Measurements from ENCODE around the gene EYA2. TPM values are rescaled to one million over a fixed set of nuclear protein-coding genes. Genes with fewer than 3 reads are reported as not detected.
A peak's percentile ranks its signal among the peaks of the same experiment; 100 is the strongest.

Gene EYA2
- total RNA-seq, 2 donors from 2014 or later = 0.22 TPM; not detected in 1

GRCh38 chr20:47111576-47111975 lies 216.9 kb downstream of the EYA2 start:
- Mint-ChIP-seq H3K27me3 (no peaks in the 10 kb centered on the region), H3K4me1 (peaks cover 3% of the 10 kb centered on the region), H3K4me3 (no peak overlapping the region), H3K36me3 (ENCODE audit: low read depth) (no peaks in the 10 kb centered on the region), H3K27ac (no peak overlapping the region)
- H3K9me3 ChIP-seq (ENCODE audit: control insufficient read depth, low read length, poor library complexity, severe bottlenecking) = no peaks in the 10 kb centered on the region
- no peak for DNase-seq
- no peak for ATAC-seq

- DNase-seq = no peak
- peaks cover 14% of the 10 kb centered on the region for H3K27me3 Mint-ChIP-seq
Observed at GRCh38 chr20:47113362-47114109, 218.9 kb downstream of the EYA2 start.

DNA sequence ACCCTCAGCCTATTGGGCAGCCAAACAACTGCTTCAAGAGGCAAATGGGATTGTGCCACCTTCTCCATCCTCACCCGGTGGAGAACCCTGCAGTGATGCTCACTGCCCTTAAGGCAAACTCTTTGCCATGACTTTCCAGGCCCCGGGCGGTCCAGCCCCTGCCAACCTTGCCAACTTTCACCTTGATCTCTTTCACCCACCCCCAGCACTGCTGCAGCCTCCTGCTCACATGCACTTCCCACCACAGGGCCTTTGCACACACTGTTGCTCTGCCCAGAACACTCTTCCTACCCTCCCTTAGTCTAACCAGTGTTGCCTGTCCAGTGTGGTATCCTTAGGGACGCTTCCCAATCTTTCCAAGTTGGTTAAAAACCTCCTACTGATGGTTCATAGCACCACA lies 221.1 kb downstream of the EYA2 start:
- Mint-ChIP-seq H3K4me1 (no peaks in the 10 kb centered on the region), H3K27me3 (peaks cover 28% of the 10 kb centered on the region), H3K36me3 (ENCODE audit: low read depth) (no peaks in the 10 kb centered on the region), H3K4me3 (no peak overlapping the region), H3K27ac (no peak overlapping the region)
- ATAC-seq (no peak), DNase-seq (no peak)
- H3K9me3 ChIP-seq (ENCODE audit: control insufficient read depth, low read length, poor library complexity, severe bottlenecking) = no peaks in the 10 kb centered on the region

More at GRCh38 chr20:47113362-47114109, 218.9 kb downstream of the EYA2 start:
- Mint-ChIP-seq H3K4me3 (no peak overlapping the region), H3K36me3 (ENCODE audit: low read depth) (no peaks in the 10 kb centered on the region), H3K27ac (no peak overlapping the region), H3K4me1 (peaks cover 3% of the 10 kb centered on the region)
- ATAC-seq = no peak
- H3K9me3 ChIP-seq (ENCODE audit: control insufficient read depth, low read length, poor library complexity, severe bottlenecking) = no peaks in the 10 kb centered on the region

DNA sequence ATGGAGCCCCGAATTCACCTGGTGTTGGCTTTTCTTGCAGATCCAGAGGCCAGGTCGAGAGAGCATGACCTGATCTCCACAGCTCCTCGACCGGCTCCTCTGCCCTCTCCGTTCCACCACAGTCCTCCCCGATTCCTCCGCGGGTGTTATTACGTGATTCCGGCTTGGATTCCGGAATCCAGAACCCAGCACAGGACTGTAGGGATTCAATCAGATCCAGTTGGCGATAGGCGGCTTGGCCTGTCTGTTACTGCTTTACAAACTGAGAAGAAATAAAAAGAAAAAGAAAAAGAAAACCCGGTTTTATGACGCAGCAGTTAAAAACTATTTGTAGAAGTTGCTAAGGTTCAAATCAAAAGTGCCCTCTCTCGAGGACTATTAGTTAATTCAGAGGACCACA lies 222.7 kb downstream of the EYA2 start:
- H3K4me1 Mint-ChIP-seq = no peaks in the 10 kb centered on the region
- DNase-seq = no peak
- H3K9me3 ChIP-seq (ENCODE audit: control insufficient read depth, low read length, poor library complexity, severe bottlenecking) = no peaks in the 10 kb centered on the region
- H3K27ac Mint-ChIP-seq = no peak overlapping the region
- H3K27me3 Mint-ChIP-seq = peaks cover 35% of the 10 kb centered on the region
- no peak for ATAC-seq
- H3K36me3 Mint-ChIP-seq (ENCODE audit: low read depth) = no peaks in the 10 kb centered on the region
- no peak overlapping the region for H3K4me3 Mint-ChIP-seq

- H3K27ac Mint-ChIP-seq = no peak overlapping the region
- no peaks in the 10 kb centered on the region for H3K36me3 Mint-ChIP-seq (ENCODE audit: low read depth)
- no peak for DNase-seq
- ATAC-seq = no peak
- no peaks in the 10 kb centered on the region for H3K9me3 ChIP-seq (ENCODE audit: control insufficient read depth, low read length, poor library complexity, severe bottlenecking)
- H3K27me3 Mint-ChIP-seq = peaks cover 35% of the 10 kb centered on the region
- no peaks in the 10 kb centered on the region for H3K4me1 Mint-ChIP-seq
- H3K4me3 Mint-ChIP-seq = no peak overlapping the region
Observed at GRCh38 chr20:47117773-47118172, 223.1 kb downstream of the EYA2 start.

DNA sequence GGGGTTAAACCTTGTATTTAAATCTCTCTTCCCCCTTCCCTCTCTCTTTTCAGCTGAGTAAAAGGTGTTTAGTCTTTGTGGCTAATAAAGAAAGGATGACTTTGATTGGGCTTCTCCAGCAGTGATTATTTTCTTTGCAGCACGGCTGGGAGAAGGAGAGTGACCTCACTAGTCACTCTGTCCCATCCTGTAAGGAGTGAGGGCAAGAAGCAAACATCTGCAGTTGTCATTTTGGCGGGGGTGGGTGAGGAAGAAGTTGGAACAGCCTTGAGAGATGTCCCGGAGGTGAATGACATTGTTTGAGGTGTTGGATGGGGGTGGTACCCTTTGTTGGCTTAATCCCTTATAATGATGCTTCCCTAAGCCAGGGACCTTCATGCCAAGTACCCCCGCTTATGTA lies 223.6 kb downstream of the EYA2 start:
- ATAC-seq = no peak
- Mint-ChIP-seq H3K4me1 (no peaks in the 10 kb centered on the region), H3K27ac (no peak overlapping the region), H3K27me3 (peaks cover 35% of the 10 kb centered on the region), H3K4me3 (no peak overlapping the region), H3K36me3 (ENCODE audit: low read depth) (no peaks in the 10 kb centered on the region)
- DNase-seq = no peak
- H3K9me3 ChIP-seq (ENCODE audit: control insufficient read depth, low read length, poor library complexity, severe bottlenecking) = no peaks in the 10 kb centered on the region

GRCh38 chr20:47118641-47119040 lies 224.0 kb downstream of the EYA2 start:
- Mint-ChIP-seq H3K27ac (no peak overlapping the region), H3K4me3 (no peak overlapping the region), H3K4me1 (no peaks in the 10 kb centered on the region), H3K36me3 (ENCODE audit: low read depth) (no peaks in the 10 kb centered on the region), H3K27me3 (peaks cover 35% of the 10 kb centered on the region)
- ATAC-seq (no peak), DNase-seq (no peak)
- H3K9me3 ChIP-seq (ENCODE audit: control insufficient read depth, low read length, poor library complexity, severe bottlenecking) = no peaks in the 10 kb centered on the region

DNA sequence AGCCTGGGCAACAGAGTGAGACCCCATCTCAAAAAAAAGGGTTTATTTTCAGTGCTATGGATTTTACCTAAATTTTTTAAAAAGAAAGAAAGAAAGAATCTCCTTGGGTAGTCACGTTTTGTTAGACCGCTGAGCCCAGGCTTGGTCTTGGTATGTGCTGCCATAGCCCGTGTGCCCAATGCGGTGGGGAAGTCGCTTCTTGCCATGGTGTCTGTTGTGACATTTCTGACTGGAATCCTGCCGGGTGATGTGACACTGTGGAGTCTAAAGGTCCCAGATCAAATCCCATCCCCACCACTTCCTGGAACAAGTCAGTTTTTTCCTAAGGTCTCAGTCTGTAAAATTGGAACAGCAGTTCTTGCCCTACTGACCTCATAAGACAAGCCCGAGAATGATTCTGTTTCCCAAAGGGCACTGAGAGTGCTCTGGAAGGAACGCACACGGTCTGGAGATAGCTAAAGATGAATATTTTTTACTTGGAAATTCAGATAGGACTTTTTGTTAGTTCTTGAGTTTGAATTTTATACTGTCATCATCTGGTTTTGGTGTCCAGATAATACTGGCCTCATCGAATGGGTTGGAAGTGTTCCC lies 225.8 kb downstream of the EYA2 start:
- H3K36me3 Mint-ChIP-seq (ENCODE audit: low read depth) = no peaks in the 10 kb centered on the region
- no peak overlapping the region for H3K4me3 Mint-ChIP-seq
- H3K27ac Mint-ChIP-seq = no peak overlapping the region
- H3K9me3 ChIP-seq (ENCODE audit: control insufficient read depth, low read length, poor library complexity, severe bottlenecking) = no peaks in the 10 kb centered on the region
- no peak for DNase-seq
- H3K27me3 Mint-ChIP-seq = peaks cover 40% of the 10 kb centered on the region
- H3K4me1 Mint-ChIP-seq = no peaks in the 10 kb centered on the region
- no peak for ATAC-seq

- no peaks in the 10 kb centered on the region for H3K36me3 Mint-ChIP-seq (ENCODE audit: low read depth)
- H3K9me3 ChIP-seq (ENCODE audit: control insufficient read depth, low read length, poor library complexity, severe bottlenecking) = no peaks in the 10 kb centered on the region
- no peak overlapping the region for H3K27ac Mint-ChIP-seq
Observed at GRCh38 chr20:47122560-47122959, 227.9 kb downstream of the EYA2 start.

GRCh38 chr20:47124181-47124717 lies 229.6 kb downstream of the EYA2 start:
- Mint-ChIP-seq H3K36me3 (ENCODE audit: low read depth) (peaks cover 2% of the 10 kb centered on the region), H3K27ac (no peak overlapping the region), H3K4me3 (no peak overlapping the region), H3K4me1 (no peaks in the 10 kb centered on the region), H3K27me3 (peaks cover 50% of the 10 kb centered on the region)
- DNase-seq (no peak), ATAC-seq (no peak)
- no peaks in the 10 kb centered on the region for H3K9me3 ChIP-seq (ENCODE audit: control insufficient read depth, low read length, poor library complexity, severe bottlenecking)

More at GRCh38 chr20:47122560-47122959, 227.9 kb downstream of the EYA2 start:
- DNase-seq = no peak
- H3K27me3 Mint-ChIP-seq = peaks cover 54% of the 10 kb centered on the region
- H3K4me1 Mint-ChIP-seq = no peaks in the 10 kb centered on the region
- no peak overlapping the region for H3K4me3 Mint-ChIP-seq
- no peak for ATAC-seq

- ATAC-seq = no peak
- Mint-ChIP-seq H3K4me3 (no peak overlapping the region), H3K27me3 (peaks cover 51% of the 10 kb centered on the region), H3K36me3 (ENCODE audit: low read depth) (peaks cover 2% of the 10 kb centered on the region), H3K4me1 (no peaks in the 10 kb centered on the region), H3K27ac (peak overlapping the region; percentile 2)
- no peak for DNase-seq
- H3K9me3 ChIP-seq (ENCODE audit: control insufficient read depth, low read length, poor library complexity, severe bottlenecking) = no peaks in the 10 kb centered on the region
Observed at GRCh38 chr20:47125508-47125757, 230.8 kb downstream of the EYA2 start.

- no peaks in the 10 kb centered on the region for H3K9me3 ChIP-seq (ENCODE audit: control insufficient read depth, low read length, poor library complexity, severe bottlenecking)
- H3K27ac Mint-ChIP-seq = peak overlapping the region; percentile 2
- peaks cover 56% of the 10 kb centered on the region for H3K27me3 Mint-ChIP-seq
- no peak overlapping the region for H3K4me3 Mint-ChIP-seq
- DNase-seq (no peak), ATAC-seq (no peak)
- no peaks in the 10 kb centered on the region for H3K4me1 Mint-ChIP-seq
- H3K36me3 Mint-ChIP-seq (ENCODE audit: low read depth) = peaks cover 3% of the 10 kb centered on the region
Observed at GRCh38 chr20:47125758-47126591, 231.3 kb downstream of the EYA2 start.

DNA sequence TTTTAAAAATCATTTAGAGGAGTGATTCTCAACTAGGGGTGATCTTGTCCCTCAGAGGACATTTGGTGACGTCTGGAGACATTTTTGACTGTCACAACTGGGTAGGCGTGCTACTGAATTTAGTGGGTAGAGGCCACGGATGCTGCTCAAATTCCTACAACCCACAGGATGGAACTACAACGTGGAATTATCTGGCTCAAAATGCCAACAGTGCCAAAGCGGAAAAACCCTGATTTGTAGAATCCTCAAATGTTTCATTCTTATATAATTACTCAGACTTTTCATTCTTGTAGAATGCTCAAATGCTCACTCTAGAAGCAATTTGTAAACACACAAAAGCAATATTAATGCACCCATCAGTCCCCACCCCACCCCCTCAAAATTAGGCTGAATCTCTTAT lies 232.1 kb downstream of the EYA2 start:
- Mint-ChIP-seq H3K27ac (no peak overlapping the region), H3K36me3 (ENCODE audit: low read depth) (peaks cover 8% of the 10 kb centered on the region), H3K4me3 (no peak overlapping the region), H3K27me3 (peaks cover 59% of the 10 kb centered on the region), H3K4me1 (no peaks in the 10 kb centered on the region)
- no peaks in the 10 kb centered on the region for H3K9me3 ChIP-seq (ENCODE audit: control insufficient read depth, low read length, poor library complexity, severe bottlenecking)
- DNase-seq (no peak), ATAC-seq (no peak)

Data from T-helper 17 cell (primary cell).